Fibroblast of the aortic adventitia (primary cell): ENCODE results near the gene TNFRSF18. TPM values are rescaled to one million over a fixed set of nuclear protein-coding genes. Genes with fewer than 3 reads are reported as not detected.
A peak's percentile ranks its signal among the peaks of the same experiment; 100 is the strongest.

Experiments used
- DNase-seq: peaks from one replicate; pipeline ENCODE4 v3.0.0-alpha.2; 2010; ENCODE audit warnings: low read depth
- H3K4me3 ChIP-seq: 2 replicates; pipeline ENCODE4 v1.5.1; 2011; ENCODE audit warnings: low read depth, mild to moderate bottlenecking, control low read depth, low read length, moderate library complexity
- CTCF ChIP-seq: IDR thresholded peaks from 2 replicates; pipeline ENCODE4 v1.5.1; 2011; ENCODE audit warnings: mild to moderate bottlenecking, low read length, control low read depth, inconsistent platforms; ENCODE audit not compliant: insufficient read depth
- total RNA-seq: library from RNA; depleted of rRNA; stranded (reverse); fragments of >200 nt; gene quantifications from 2 replicates; pipeline ENCODE4 v1.2.3, GENCODE V29; 2012; ENCODE audit warnings: low replicate concordance

TNFRSF18 gene
- total RNA-seq, 1 donor, result not detected

- no peak for TF ChIP-seq CTCF
- peak; percentile 95 for DNase-seq
- peak within 1 kb of the TSS; percentile 94 for H3K4me3 ChIP-seq
Measured at GRCh38 chr1:1231400-1232207, 25.2 kb upstream of the TNFRSF18 start, which contains the start of gene SDF4. SDF4 (minus strand) TSS chr1:1232001; CDS start chr1:1228772, 3,229 bp downstream.

DNA sequence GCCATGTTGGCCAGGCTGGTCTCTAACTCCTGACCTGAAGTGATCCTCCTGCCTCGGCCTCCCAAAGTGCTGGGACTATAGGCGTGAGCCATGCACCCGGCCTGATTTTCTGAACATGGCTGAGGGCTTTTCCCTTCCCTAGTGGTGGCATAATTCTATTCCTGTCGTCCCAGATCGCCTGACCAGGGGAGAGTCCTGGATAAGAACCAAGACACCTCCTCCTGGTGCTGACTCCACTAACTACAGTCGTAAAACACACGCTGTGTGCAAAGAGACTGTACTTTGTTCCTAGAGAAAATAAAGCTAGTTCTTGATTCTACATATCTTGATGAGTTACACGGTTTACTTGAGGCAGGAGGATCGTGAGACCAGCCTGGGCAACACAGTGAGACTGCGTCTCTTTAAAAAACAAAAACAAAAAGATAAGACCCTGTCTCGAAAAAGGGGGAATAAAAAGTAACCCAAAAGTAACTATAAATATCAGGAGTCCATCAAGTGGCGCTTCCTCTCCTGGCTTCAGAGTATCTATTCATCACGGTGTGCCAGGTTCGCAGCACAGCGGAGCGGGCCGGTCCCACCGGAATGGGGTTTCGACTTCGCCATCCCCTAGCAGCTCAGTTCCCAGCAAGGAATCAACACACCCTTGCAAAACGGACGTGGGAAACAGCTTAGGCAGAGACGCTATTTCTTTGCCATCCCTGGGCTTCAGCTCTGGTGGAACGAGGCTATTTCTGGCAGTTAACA is 24.4 kb upstream of the TNFRSF18 start:
- TF ChIP-seq CTCF, result peak; percentile 50
- peak overlapping the region; percentile 94 for H3K4me3 ChIP-seq
- peak; percentile 76 for DNase-seq

DNA sequence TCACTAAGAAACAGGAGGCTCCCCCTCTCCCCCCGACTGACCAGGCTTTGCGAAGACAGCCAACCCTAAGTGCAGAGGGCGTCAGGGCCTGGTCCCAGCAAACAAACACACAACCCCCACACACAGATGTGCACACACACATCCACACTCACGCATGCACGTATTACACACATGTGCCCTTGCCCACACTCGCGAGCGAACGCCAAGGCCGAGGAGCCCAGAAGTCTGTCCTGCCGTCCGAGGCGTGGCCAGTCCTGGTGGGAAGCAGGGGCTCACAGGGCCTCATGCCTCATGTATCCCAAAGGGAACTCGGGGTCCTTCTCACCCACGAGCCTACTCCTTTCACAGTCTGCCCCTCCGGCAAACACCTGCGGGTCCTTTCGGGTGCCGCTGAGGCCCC is 23.4 kb upstream of the TNFRSF18 start:
- no peak for DNase-seq
- H3K4me3 ChIP-seq, result no peak overlapping the region
- no peak for TF ChIP-seq CTCF

GRCh38 chr1:1228596-1229321 is 22.4 kb upstream of the TNFRSF18 start:
- no peak for TF ChIP-seq CTCF
- no peak overlapping the region for H3K4me3 ChIP-seq
- DNase-seq, result no peak

DNA sequence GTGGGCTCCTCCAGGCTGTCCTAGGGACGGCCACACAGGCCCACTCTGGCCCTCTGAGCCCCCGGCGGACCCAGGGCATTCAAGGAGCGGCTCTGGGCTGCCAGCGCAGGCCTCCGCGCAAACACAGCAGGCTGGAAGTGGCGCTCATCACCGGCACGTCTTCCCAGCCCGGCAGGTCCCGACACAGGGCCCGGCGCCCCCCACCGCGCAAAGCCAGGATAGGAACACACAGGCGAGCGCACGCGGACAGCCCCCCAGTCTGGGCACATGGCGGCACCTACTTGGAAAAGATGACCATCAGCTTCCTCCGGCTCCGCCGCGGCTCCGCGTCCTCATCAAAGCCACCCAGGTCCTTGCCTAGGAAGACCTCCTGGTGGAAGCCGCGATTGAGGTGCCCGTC is 21.8 kb upstream of the TNFRSF18 start:
- no peak for TF ChIP-seq CTCF
- DNase-seq, result no peak
- no peak overlapping the region for H3K4me3 ChIP-seq

DNA sequence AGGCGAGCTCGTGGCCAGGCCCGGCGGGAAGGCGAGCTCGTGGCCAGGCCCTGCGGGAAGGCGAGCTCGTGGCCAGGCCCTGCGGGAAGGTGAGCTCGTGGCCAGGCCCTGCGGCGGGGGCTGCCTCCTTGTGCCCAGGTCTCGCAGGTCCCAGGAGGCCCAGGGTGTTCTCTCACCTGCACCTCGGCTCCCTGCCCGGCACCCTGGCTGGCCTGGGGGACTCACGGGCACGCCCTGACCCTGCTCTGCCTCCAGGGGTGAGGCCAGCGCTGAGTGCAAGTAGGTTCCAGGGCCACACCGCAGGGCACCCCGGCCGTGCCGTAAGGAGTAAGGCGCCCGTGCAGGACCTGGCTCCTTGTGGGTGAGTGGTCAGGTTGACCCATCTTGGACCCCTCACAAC is 21.0 kb upstream of the TNFRSF18 start:
- no peak overlapping the region for H3K4me3 ChIP-seq
- DNase-seq, result no peak
- TF ChIP-seq CTCF, result no peak
